ENCODE data around the gene AFF4.
"Not testable (repeated sequence)": the region's sequence is repeated elsewhere in the genome, so short reads cannot be mapped to it uniquely, and the experiment has no call there.

AFF4 gene

GRCh38 chr5:132963171-132964104, at the start of gene AFF4:
Gene AFF4, minus strand, starts transcription at chr5:132963634. Its CDS starts 26,445 bp downstream, at chr5:132937189.
- peak; percentile 80 to 86 for DNase-seq

- not testable (repeated sequence) for DNase-seq
Measured at GRCh38 chr5:133008455-133008854, 45.0 kb upstream of the AFF4 start.

GRCh38 chr5:133006653-133007052, 43.2 kb upstream of the AFF4 start:
- DNase-seq: no peak

DNA sequence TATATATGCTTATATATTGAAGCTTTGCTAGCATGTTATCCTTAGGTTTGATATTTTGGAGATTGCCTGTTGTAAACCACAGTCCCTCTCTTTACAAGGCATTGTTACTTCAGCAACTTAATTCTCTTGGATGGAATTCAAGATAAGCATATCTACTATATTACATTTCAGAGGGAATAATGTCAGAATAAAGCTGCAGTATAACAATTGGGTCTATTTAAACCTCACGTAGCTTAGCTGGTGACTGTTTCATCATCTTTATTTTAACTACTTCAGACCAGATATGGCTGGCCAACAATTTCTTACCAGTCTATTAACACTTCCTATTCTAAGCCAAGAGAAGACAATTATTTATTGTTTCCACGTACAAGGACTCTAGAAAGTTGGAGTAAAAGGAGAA, 35.8 kb upstream of the AFF4 start:
- DNase-seq: no peak

- no peak for DNase-seq
Measured at GRCh38 chr5:132998556-132998955, 35.1 kb upstream of the AFF4 start.

- no peak for DNase-seq
Measured at GRCh38 chr5:132996307-132996706, 32.9 kb upstream of the AFF4 start.

- no peak for DNase-seq
Measured at GRCh38 chr5:132987531-132988408, 24.3 kb upstream of the AFF4 start.

DNA sequence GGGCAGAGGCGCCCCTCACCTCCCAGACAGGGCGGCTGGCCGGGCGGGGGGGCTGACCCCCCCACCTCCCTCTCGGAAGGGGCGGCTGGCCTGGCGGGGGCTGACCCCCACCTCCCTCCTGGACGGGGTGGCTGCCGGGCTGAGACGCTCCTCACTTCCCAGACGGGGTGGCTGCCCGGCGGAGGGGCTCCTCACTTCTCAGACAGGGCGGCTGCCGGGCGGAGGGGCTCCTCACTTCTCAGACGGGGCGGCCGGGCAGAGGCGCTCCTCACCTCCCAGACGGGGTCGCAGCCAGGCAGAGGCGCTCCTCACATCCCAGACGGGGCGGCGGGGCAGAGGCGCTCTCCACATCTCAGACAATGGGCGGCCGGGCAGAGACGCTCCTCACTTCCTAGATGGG, 19.5 kb upstream of the AFF4 start:
- DNase-seq: not testable (repeated sequence)

DNA sequence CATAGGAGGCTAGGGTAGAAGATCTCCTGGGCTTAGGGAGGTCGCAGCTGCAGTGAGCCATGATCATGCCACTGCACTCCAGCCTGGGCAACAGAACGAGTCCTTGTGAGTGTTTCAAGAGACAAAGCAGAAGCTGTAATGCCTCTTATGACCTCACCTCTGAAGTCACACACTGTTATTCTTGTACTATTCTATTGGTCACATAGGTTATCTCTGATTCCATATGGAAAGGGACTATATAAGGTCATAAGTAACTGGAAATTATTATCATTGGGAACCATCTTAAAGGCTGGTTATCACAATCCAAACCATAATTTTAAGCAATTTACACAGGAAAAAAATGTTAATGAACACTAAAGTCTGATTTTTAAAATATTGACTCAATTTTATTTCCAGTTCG, 17.9 kb upstream of the AFF4 start:
- DNase-seq: no peak

- no peak for DNase-seq
Measured at GRCh38 chr5:132979976-132980375, 16.5 kb upstream of the AFF4 start.

DNA sequence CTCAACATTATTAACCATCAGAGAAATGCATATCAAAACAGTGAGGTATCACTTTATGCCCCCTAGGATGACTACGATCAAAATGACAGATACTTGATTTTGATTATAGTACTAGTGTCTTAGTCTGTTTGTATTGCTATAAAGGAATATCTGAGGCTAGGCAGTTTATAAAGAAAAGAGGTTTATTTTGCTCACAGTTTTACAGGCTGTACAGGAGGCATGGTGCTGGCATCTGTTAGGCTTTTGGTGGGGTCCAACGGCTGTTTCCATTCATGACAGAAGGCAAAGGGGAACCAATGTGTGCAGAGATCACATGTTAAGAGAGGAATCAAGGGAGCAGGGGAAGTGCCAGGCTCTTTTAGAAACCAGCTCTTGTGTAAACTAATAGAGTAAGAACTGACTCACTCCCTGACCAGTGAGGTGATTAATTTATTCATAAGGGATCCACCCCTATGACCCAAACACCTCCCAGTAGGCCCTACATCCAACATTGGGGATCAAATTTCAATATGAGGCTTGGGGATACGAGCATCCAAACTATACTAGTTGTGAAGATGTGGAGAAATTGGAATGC, 16.0 kb upstream of the AFF4 start:
- no peak for DNase-seq

- no peak for DNase-seq
Measured at GRCh38 chr5:132976852-132977251, 13.4 kb upstream of the AFF4 start.

DNA sequence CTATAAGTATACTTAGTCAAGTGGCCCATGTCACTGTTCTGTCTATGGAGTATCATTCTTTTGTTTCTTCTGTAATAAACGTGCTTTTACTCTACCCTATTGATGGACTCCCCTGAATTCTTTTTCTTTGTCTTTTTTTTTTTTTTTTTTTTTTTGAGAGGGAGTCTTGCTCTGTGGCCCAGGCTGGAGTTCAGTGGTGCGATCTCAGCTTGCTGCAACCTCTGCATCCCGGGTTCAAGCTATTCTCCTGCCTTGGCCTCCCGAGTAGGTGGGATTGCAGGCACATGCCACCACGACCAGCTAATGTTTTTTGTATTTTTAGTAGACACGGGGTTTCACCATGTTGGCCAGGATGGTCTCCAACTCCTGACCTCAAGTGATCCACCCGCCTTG, 9.0 kb upstream of the AFF4 start:
- DNase-seq: not testable (repeated sequence)

DNA sequence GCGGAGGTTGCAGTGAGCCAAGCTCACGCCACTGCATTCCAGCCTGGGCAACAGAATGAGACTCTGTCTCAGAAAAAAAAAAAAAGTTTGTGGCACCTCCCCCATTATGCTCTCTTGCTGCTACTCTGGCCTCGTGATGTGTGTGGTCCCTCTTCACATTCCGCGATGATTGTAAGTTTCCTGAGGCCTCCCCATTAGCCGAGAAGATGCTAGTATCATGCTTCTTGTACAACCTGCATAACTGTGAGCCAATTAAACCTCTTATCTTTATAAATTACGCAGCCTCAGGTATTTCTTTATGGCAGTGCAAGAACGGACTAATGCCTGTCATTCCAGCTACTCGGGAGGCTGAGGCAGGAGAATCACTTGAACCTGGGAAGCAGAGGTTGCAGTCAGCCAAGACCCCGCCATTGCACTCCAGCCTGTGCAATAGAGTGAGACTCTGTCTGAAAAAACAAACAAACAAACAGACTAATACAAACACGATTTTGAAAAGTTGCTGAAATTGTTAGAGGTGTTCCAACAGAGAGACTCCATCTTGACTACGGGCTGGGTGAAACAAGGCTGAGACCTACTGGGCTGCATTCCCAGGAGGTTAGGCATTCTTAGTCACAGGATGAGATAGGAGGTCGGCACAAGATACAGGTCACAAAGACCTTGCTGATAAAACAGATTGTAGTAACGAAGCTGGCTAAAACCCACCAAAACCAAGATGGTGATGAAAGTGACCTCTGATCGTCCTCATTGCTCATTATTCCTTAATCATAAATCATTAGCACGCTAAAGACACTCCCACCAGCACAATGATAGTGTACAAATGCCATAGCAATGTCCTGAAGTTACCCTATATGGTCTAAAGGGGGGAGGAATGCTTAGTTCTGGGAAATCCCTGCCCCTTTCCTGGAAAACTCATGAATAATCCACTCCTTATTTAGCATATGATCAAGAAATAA, 8.3 kb upstream of the AFF4 start:
- DNase-seq: no peak

GRCh38 chr5:132965120-132965519, 1.7 kb upstream of the AFF4 start:
- no peak for DNase-seq

GRCh38 chr5:132962429-132963021, 909 bp downstream of the AFF4 start:
- peak in 1 of 2 donors; percentile 8 for DNase-seq

DNA sequence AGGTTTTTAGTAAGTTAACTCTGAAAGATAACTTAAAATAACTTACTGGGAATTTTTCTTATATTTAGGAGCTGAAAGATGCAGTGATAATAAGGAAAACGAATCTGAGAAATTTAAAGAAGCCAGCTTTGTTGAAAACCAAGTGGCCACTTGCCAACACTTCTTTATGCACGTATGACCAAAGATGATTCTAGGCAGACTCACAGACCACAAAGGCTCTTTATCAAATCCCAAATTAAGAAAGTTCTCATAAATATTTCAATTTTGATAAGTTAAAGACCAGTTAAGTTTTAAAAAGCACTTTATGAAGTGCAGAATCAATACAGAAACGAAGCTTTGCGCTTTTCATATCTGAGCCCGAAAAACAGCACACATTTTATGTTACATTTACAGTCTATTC, 1.5 kb downstream of the AFF4 start:
- no peak for DNase-seq

- not testable (repeated sequence) for DNase-seq
Measured at GRCh38 chr5:132961123-132961815, 2.2 kb downstream of the AFF4 start.

- not testable (repeated sequence) for DNase-seq
Measured at GRCh38 chr5:132956166-132956799, 7.2 kb downstream of the AFF4 start.

DNA sequence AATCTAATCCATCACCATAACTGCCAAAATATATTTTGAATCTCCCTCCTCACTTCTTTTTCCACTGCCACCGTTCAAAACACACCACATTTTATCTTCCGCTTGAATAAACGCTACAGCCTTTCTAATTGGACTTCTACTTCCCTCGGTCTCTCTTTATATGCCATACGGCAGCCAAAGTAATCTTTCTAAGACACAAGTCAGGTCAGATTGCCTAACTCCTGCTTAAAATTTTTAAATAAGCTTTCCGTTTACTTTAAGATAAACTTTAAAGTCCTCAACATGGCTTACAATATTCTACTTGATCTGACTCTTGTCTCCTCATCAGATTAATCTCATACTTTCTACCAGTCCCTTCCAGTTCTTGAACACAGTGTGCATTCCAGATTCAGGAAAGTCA, 9.7 kb downstream of the AFF4 start:
- no peak for DNase-seq

GRCh38 chr5:132952829-132953228, 10.6 kb downstream of the AFF4 start:
- no peak for DNase-seq

All from activated CD4-positive, alpha-beta T cell treated with anti-CD3 and anti-CD28 coated beads for 4 hours (primary cell).